Activated CD4-positive, alpha-beta T cell treated with anti-CD3 and anti-CD28 coated beads, Interleukin-2, amount 50 U/mL, for 16 hours (primary cell): ENCODE measurements around the gene ARHGAP6.
"Not testable (repeated sequence)": the region's sequence is repeated elsewhere in the genome, so short reads cannot be mapped to it uniquely, and the experiment has no call there.

Experiments used
- DNase-seq: peaks from one replicate; pipeline ENCODE4 v3.0.0-alpha.2; 2020

Gene ARHGAP6

GRCh38 chrX:11272290-11272689, 393.4 kb downstream of the ARHGAP6 start:
- DNase-seq = no peak

DNA sequence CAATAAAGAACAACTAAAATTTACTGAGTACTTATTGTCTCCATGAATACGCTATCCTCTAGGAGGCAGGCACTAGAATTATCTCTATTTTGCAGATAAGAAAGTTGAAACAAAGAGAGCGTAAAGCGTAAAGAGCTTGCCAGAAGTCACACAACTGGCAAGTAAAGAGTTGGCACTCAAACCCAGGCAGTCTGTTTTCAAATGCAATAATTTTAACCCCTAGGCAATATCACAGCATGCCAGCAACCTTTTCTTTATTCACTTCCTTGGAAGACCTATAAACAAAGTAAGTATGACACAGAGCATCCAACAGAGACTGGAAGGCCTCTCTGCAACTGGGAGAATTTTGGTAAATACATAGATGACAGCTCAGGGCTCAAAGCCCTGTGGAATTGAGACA, 395.7 kb downstream of the ARHGAP6 start:
- DNase-seq = no peak

- DNase-seq = no peak
These were observed 396.7 kb downstream of the ARHGAP6 start for GRCh38 chrX:11269006-11269405.

DNA sequence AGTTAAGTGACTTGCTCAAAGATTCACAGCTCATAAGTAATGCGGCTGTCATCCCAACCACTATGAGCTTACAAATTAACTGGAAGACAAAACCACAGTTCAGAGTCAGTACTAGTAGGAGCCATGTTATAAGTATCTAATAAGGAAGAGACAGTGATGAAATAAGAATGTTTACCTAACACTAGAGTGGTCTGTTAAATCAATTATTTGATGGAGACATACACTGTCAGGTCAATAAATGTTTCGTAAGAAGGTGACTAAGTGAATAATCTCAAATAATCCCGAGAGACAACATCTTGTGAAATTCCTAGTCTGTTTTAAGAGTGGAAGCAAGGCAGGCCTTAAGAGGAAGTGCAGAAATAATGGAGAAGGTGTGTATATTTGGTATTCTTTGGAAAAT, 398.3 kb downstream of the ARHGAP6 start:
- DNase-seq = no peak

GRCh38 chrX:11266573-11267003, 399.1 kb downstream of the ARHGAP6 start:
- DNase-seq = no peak

DNA sequence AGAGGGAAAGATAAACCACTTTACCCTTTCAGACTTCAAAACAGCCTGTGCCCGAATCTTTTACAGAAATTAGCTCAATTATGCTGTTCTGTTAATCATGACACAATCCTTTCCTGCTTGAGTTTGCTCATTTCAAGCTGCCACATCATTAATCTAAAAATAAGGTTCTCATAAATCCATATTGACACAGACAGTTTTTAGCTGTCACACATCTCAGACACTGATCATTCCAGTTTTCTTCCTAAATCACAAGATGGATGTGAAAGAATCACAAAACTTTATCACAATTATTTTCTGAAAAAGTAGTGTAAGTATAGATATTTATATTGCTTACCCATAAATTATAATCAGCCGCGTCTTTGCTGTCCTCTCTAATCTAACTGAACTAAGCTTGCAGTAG, 400.4 kb downstream of the ARHGAP6 start:
- no peak for DNase-seq

DNA sequence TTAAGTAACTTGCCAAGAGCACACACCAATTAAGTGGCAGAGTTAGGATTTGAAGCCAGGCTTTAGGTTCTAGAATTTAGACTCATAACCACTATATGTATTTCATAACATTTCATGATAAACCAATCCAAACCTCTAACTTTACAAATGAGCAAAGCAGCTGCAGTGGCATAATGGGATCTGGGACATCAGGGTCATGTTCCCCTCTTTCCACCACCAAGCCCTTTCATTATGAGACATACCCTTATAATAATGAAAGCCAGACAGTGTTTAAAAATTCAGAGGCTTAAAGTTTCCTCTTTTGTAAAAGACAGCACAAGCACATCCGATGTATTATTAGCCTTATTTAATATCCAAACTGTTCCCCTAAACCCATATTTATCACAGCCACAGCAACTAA, 400.8 kb downstream of the ARHGAP6 start:
- no peak for DNase-seq

- no peak for DNase-seq
These were observed 404.5 kb downstream of the ARHGAP6 start for GRCh38 chrX:11261260-11261659.

- DNase-seq = no peak
These were observed 406.3 kb downstream of the ARHGAP6 start for GRCh38 chrX:11259437-11259836.

- DNase-seq = no peak
These were observed 408.0 kb downstream of the ARHGAP6 start for GRCh38 chrX:11257711-11258110.

GRCh38 chrX:11257290-11257689, 408.4 kb downstream of the ARHGAP6 start:
- DNase-seq = no peak

DNA sequence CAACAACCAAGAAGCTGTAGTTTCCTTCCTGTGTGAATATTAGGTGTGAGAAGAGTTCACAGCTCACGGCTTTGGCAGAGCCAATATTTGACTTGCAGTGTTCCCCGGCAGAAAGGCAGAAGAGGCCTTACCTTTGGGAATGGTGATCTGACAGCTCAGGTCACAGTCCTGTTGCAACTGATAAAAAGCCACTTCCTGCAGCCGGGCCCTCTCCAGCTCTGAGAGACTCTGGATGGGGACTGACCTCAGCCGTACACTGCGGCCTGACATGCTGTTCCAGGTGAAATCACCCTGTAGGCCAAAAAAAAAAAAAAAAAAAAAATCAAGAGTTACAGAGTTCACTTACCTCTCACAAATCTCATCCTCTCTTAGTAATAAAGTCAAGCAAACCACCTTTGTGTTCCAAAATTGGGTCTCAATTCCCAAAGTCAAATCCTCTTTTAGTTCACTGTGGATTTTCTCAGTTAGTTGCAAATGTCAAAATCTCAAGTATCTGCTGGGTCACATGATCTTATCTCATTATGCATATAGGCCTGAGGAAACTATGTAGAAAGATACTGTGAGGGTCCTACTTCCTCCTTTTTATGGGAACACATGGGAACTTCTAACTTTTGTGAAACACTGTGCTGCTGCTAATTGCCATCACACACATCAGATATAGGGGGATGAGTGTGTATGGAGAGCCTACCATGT, 411.2 kb downstream of the ARHGAP6 start:
- no peak for DNase-seq

DNA sequence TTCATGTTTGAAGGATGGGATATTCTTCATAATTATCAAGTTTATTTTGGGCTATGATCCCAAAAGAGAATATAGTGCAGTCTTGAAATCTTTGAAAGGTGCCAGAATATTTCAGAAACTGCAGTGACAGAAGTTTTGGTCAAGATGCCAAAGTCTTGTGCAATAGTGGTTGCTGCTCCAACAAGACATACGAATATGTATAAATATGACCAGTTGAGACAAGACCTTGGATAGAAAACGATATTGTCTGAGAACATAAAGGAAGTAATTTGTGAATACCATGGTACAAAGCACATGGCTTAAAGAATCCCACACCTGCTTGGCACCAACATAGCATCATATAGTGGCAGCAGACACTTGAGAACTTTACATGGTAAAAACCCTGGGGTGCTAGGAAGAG, 421.1 kb downstream of the ARHGAP6 start:
- no peak for DNase-seq

GRCh38 chrX:11242704-11243103, 423.0 kb downstream of the ARHGAP6 start:
- DNase-seq = no peak

- DNase-seq = no peak
These were observed 424.0 kb downstream of the ARHGAP6 start for GRCh38 chrX:11241720-11242119.

- no peak for DNase-seq
These were observed 426.5 kb downstream of the ARHGAP6 start for GRCh38 chrX:11239230-11239629.

GRCh38 chrX:11235377-11235776, 430.3 kb downstream of the ARHGAP6 start:
- DNase-seq = not testable (repeated sequence)

DNA sequence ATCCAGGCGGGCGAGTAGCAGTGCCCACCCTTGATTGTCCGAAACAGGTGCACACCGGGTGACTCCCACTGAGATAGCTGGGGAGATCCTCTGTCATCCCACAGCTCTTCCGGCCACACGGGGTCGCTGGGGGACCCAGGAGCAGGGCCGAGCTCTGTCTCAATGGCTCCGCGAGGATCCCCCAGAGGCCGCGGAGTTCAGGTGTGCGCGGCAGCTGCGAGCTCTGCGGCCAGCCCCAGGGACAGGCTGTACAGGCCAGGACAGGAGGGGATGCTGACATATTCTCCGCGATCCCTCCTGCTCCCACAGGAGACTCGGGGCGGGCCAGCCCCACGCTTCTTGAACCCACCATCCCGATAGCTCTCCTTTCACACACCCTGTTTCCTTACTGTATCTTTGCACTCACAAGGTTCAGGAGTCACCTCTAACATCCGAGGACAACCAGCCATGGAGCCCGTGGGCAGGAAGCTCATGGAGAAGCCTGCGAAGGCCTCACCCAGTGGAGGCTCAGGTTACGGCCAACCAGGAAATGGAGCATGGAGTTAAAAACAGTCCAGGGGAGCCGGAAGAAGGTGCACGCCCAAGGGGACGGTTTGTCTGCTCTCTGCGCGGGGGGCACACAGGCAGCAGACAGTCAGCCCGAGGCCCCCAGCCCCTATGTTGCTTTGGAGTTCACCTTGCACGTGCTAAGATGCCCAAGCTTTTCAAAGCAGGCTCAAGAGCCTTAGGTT, 450.4 kb downstream of the ARHGAP6 start:
- DNase-seq = no peak

GRCh38 chrX:11214346-11215190, 451.2 kb downstream of the ARHGAP6 start:
- no peak for DNase-seq

DNA sequence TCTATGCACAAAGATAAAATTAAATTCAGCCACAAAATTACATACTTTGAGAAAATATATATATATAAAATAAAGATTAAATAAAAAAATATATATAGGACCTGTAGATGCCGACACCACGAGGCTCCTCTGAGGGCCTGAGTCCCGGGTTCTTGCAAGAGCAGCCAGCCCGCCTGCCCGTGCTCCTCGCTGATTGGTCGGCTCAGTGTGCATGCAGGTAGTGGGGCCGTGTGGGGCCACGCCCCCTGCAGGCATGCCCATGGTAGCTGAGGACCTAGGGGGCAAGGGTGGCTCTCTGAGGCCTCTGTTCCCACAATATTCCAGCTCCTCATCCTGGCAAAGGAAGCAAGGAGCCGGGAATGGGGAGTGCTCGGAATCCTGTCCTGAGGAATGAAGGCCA, 453.0 kb downstream of the ARHGAP6 start:
- no peak for DNase-seq

- DNase-seq = no peak
These were observed 455.3 kb downstream of the ARHGAP6 start for GRCh38 chrX:11210415-11210801.

- no peak for DNase-seq
These were observed 455.8 kb downstream of the ARHGAP6 start for GRCh38 chrX:11209798-11210414.

GRCh38 chrX:11206716-11207115, 459.0 kb downstream of the ARHGAP6 start:
- no peak for DNase-seq
